T47D (cell line): ENCODE data around the gene MARCHF3.
"Not testable (repeated sequence)": the region's sequence is repeated elsewhere in the genome, so short reads cannot be mapped to it uniquely, and the experiment has no call there.

ENCODE experiments used
- DNase-seq, 2 experiments: peaks; one replicate each; pipeline versions ENCODE4 v3.0.0 to v3.0.0-alpha.2; 2011 to 2012; ENCODE audit warnings: low read depth in 1 of 2, low spot score in 1 of 2
- JUND ChIP-seq: IDR thresholded peaks from 2 replicates; pipeline ENCODE4 v1.6.1; 2012; ENCODE audit warnings: low read depth
- in situ Hi-C: cut with HindIII; loops from 2 replicates; pipeline ENCODE4 v1.10.0; 2016; ENCODE audit warnings: low sequenced_read_pairs, low pct_unique_long_range_greater_than_20kb

The MARCHF3 gene

DNA sequence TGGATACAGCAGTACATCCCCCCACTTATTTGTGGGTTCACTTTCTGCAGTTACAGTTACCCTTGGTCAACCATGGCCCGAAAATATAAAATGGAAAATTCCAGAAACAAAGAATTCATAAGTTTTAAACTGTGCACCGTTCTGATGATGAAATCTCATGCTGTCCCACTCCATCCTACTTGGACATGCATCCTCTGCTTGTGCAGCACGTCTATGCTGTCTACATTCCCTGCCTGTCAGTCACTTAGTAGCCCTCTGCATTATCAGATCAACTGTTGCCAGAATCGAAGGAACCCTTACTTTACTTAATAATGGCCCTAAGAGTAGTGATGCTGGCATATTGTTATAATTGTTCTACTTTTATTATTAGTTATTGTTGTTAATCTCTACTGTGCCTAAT lies 14.6 kb downstream of the MARCHF3 start:
- in situ Hi-C loops = no loop called here
- no peak for DNase-seq
- TF ChIP-seq JUND = no peak

DNA sequence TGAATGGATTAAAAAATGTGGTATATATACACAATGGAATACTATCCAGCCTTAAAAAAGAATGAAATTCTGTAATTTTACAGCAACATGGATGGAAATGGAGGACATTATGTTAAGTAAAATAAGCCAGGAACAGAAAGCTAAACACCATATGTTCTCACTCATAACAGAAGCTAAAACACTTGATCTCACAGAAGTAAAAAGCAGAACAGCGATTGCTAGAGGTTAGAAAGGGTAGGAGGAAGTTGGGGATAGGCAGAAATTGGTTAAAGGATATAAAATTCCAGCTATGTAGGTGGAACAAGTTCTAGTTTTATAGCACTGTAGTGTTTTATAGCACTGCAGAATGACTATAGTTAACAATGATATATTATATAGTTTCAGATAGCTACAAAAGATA lies 15.8 kb downstream of the MARCHF3 start:
- TF ChIP-seq JUND = no peak
- in situ Hi-C loops = no loop called here
- DNase-seq = no peak

DNA sequence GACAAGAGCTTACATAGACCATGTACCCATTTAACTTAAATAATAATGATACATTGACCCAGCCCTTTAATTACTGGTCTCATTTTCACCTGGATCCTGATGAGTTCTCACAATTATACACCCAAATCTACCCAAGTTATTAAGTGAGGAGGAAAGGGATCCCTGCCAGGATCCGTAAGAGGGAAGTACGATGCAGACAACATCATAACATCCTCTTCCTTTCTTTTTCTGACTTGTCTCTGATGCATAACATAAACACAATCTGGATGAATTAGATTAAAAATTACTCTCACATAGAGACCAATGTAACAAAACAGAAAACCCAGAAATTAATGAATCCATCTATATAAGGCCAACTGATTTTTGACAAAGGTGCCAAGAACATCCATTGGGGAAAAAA lies 17.0 kb downstream of the MARCHF3 start:
- in situ Hi-C loops = no loop called here
- no peak for TF ChIP-seq JUND

DNA sequence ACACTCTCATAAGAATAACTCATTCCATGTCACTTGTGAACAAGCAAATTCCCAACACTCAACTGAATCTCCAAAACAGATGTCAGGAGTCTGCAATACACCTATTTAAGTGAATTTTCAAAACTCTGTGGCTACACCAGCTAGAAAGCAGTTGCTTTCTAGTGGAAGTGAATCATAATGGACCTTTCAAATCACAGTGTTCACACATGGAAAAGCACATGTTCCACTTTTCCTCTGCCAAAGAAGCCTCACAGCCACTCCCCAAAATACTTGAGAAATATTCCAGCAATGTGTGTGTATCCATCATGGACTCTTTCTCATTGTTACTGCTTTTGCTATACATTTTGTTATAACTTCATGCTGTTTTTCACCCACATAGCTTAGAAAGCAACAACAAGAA lies 17.4 kb downstream of the MARCHF3 start:
- no peak for DNase-seq
- in situ Hi-C loops = no loop called here
- no peak for TF ChIP-seq JUND

More for the DNA sequence above, 17.0 kb downstream of the MARCHF3 start:
- DNase-seq = no peak

DNA sequence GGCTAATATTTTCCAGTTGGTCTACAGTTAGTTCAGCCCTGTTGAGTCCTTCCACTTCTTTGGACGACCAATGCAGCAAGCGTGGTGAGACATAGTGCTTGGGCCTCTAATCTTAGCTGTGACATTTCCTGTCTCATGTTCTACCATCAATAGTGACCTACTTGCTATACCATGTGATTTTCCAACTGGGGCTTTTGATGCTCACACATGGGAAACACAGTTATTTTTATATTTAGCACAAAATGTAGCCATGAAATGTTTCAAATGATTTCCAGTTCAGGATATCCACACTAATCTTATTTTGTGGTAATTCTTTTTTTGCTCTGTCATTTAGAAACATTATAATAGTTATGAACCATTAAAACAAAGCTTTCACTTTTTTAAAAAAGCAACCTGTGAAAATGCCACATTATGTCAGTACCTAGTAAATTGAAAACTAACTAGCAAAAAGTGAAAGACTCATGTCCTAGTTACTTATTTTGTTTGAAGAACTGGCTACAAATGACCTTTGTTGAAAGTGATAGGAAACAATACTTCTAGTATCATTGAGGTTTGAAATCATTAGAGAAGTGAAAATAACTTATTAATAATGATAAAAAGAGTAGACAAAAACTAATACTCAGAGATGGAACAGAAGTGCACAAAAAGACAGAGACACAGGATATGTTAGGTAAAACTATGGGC lies 18.3 kb downstream of the MARCHF3 start:
- TF ChIP-seq JUND = no peak
- in situ Hi-C loops = no loop called here
- no peak for DNase-seq

DNA sequence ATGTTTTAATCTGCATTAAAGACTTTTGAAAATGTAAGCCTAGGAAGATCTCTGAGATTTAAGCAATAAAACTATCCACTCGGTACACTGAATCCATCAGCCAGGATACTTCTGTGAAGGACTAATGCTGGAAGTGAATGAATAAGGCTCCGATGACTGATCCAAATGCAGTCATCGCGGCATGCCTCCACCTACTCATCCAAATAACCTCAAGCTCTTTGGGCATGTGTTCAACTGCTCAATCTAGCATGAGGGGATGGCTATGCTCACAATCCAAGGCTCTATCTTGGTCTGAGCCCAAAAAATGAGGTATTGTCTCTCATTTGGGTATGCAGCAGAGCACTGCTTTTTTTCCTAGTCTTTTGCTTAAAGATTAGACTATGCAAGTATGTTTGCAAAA lies 19.2 kb downstream of the MARCHF3 start:
- in situ Hi-C loops = no loop called here
- no peak for TF ChIP-seq JUND
- DNase-seq = no peak

DNA sequence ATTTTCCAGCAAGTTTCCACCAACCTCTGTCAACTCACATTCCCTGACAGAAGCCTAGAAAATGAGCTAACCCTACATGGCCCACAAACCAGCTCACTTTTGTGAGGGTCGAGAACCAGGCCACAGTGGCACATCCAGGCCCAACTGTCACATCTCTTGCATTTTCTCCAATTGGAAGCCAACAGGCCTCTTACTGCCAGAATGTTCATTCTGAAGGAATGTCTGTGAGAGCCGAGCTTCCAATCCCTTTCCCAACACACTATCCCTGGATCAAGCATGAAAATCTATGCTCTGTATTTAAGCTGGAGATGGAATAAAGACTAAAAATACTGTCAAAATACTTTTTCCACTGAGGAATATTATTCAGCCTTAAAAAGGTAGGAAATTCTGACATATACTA lies 20.0 kb downstream of the MARCHF3 start:
- in situ Hi-C loops = no loop called here
- TF ChIP-seq JUND = no peak
- DNase-seq = no peak

DNA sequence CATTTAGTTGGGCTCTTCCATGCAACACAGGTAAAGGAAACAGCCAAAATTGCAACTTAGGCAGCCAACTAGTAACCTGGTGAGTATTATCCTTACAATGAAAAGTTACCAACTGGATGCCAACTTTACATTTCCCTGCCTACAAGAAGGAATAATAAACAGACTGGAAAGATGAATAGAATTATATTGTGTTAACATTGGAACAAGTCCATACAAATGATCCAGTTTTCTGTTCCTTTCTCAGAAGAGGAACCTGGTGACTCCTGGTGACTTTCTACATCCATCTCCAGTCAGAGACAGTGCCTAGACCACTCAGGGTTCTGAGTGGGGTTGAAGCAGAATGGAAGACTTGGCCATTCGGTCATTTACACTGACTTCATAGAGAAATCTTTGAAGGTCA lies 20.6 kb downstream of the MARCHF3 start:
- DNase-seq = no peak
- no peak for TF ChIP-seq JUND
- in situ Hi-C loops = no loop called here

DNA sequence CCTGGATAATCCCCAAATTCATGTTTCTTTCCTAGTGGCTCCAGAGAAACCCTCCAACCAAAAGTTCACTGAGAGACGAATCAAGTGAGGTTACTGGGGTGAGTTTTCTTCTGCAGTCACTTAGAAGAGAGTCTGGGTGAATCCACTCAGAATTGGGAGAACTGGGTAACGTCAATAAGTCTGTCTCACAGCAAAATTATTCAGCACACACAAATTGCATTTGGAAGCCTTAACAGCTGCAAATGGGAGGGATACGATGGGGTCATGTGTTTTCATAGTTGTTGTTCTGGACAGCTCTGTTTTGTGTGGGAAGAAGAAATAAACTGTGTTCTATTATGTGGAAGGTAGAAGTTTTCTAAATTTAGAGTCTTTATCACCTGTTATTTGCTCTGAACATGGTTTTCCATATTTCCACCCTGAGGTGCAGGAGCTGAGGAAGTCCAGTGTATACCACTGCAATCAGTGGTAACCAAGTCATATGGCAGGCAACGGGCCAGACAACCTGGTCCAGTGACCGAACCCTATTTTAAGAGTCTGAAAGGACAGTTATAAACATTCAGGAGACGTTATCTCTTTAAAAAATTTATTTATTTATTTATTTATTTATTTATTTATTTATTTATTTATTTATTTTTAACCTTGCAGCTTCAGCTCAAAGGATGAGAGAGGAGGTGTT lies 21.9 kb downstream of the MARCHF3 start:
- in situ Hi-C loops = no loop called here
- TF ChIP-seq JUND = no peak
- DNase-seq = no peak

DNA sequence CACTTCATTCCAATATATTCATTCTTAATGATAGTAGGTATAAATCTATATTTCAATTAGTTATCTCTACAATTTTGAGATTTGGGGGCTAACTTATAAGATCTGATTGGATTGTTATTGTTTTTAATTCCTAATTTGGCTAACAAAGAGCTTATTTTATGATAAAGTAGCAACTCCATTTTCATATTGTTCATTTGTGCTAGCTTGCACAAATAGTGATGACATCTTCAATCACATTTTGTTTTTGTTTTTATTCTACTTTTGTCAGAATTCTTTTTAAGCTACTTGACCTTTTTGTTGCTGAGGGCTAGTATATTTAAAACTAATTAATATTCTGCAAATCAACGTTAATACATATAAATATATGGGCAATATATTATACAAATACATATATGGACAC lies 22.8 kb downstream of the MARCHF3 start:
- no peak for DNase-seq
- no peak for TF ChIP-seq JUND
- in situ Hi-C loops = no loop called here

DNA sequence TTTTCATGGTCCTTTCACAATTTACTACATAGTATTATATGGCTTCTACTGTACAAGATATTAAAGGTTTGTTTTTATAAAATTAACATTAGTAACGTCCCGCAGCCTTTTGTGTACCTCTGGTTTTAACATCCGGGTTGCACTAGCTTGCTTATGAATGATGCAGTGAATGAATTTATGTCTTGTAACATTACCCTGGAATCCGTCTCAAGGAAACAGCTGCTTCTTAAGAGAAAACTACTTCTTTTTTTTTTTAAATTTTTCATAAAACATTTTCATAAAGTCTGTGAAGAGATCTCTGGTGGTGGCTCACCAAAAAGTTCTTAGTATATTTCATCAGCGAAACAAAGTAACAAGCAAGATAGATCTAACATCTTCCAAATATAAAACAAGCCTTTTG lies 23.6 kb downstream of the MARCHF3 start:
- in situ Hi-C loops = no loop called here
- TF ChIP-seq JUND = no peak
- DNase-seq = no peak

DNA sequence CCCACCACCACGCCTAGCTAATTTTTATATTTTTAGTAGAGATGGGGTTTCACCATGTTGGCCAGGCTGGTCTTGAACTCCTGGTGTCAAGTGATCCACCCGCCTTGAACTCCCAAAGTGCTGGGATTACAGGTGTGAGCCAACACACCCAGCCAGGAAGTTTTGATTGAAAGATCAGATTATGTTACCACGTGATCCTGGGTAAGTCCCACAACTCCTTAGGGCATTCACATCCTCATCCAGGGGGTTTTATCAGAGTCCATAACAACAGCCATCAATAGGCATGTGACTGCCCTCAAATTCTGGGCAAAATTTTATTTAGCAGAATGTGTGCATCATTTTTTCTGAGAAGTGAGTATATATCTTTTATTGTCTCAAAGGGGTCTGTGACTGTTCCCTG lies 25.1 kb downstream of the MARCHF3 start:
- DNase-seq, in situ Hi-C loops: not testable (repeated sequence)

DNA sequence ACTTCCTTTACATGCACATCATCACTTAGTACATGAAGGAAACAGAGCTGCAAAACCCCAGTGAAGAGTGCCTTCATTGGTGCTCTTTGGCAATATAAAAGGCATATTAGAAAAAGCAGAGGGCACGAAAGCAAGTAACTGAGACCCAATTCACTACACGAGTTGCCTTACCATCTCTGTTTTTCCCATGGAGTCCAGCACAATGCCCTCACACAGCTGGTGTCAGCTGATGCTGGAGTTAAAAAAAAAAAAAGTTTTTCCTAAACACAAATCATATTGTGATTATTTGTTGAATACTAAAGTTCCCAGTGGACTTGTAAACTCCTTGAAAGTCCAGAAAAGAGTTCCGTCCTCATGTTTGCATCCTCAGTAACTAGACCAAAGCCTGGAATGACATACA lies 25.6 kb downstream of the MARCHF3 start:
- no peak for DNase-seq
- TF ChIP-seq JUND = no peak
- in situ Hi-C loops = no loop called here

DNA sequence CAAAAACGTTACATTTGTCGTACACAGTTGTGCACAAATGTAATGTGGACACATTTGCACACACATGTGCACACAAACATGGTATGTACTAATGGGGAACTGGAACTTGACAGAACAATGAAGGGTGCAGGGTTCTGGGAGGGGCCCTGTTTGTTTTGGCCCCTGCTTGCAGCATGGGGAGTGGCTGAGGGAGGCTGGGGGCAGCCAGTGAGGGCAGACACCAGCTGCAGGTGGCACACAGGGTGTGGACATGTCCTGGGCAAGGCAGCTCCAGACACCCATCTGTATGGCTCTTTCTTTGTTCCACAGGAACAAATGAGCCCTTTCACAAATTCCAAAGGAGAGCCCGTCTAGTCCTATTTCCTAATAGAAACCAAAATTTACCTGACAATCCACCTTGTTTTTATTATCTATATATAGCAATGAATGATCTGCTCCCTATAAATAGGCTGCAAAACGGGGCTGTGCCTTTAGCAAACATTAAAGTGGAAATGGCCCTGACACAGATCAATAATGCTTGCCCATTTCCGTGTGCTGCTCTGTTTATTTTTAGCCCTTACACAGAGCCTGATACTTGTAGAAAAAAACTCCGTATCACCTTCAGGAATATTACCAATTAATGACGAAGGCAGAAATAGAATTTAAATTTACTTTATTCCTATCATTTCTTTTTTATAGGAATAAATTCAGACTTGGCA lies 26.4 kb downstream of the MARCHF3 start:
- DNase-seq = no peak
- TF ChIP-seq JUND = no peak
- in situ Hi-C loops = no loop called here
